ENCODE data around the gene SLC2A13.

- TF ChIP-seq CTCF (conservative IDR thresholded peaks at IDR 0.05; ENCODE audit: low read length): no peak
- TF ChIP-seq EZH2phosphoT487 (IDR thresholded peaks at IDR 0.05; ENCODE audit: borderline replicate concordance): no peak
Measured at GRCh38 chr12:40122842-40123241, 17.0 kb upstream of the SLC2A13 start.
